HG03520 (cell line): ENCODE measurements around the gene SORBS1.

Experiments used
- ATAC-seq: cut with Tn5 transposase; IDR thresholded peaks from one replicate; pipeline ENCODE4 v1.9.1; 2021; ENCODE audit warnings: mild to moderate bottlenecking, moderate library complexity; ENCODE audit not compliant: unreplicated experiment

SORBS1 gene

GRCh38 chr10:95561177-95561863, at the start of gene SORBS1:
Gene SORBS1 (minus strand): TSS chr10:95561371. CDS start chr10:95441135, 120,236 bp downstream.
- peak; percentile 99 for ATAC-seq

DNA sequence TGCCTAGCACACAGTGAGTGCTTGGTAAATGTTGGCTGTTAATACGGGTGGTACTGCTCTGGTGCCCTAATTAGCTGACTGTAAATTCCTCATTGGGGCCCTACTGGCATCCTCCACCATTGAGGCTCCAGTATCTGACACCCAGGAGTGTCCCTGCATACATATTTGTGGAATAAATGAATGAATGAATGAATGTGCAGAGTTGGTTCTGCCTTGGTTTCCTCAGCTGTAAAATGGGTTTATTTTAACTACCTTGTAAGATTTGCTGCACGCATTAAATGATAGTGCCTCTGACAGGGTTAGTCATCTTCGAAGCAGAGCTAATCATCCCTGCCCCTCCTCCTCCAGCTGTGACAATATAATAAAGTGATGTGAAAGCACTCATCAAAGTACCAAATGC, 49.6 kb upstream of the SORBS1 start:
- ATAC-seq, result no peak

DNA sequence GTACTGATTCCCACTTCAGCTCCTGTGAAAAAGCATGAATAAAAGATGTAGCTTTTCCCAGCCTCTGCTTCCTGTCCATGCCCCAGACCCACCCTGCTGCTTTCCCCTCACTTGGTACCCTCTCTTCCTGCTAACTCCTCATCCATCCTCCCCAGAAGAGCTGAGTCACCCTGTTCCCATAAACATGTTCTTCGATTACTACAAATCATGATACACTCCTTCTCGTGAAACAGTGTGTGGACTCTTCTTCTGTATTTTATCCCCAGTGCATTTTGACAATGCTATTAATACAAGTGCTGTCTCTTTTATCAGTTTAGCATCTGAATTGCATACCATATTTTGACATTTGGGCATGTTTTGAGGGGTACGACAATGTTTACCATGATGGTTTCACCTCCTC, 45.8 kb upstream of the SORBS1 start:
- no peak for ATAC-seq

DNA sequence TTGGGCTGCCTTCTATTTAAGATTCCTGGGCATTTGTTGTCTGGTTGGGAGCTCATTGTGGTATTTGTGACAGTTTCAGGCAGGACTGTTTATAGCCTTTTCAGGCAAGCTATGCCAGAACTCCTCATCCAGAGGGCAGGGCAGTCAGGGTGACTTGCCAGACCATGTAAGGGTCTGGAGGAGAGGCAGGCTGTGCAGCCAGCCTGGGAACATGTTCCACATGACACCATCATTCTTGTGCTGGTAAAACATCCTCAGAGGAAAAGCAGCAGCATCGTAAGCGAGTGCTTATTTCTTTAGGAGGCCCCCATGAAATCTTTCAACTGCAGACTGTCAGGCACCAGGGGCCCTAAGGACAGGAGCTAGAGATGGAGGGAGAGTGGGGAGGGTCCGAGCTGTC, 44.0 kb upstream of the SORBS1 start:
- ATAC-seq, result no peak

DNA sequence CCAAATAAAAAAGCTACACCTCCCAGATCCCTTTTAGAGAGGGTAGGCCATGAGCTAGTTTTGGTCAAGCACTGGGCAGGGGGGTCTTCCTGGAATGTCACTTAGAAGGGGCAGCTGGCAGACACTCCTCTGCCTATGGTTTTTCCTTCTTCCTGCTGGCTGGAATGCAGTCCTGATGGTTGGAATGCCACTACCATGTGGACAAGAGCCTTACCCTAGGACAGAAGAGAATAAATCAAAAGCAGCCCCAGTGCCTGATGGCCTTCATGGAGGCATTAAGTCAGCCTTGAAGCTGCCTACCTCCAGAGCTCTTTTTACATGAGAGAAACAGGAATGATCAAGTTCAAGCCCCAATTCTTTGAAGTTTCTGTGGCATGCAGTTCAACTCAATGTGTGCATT, 43.5 kb upstream of the SORBS1 start:
- no peak for ATAC-seq

GRCh38 chr10:95602382-95602781, 41.2 kb upstream of the SORBS1 start:
- ATAC-seq, result no peak

DNA sequence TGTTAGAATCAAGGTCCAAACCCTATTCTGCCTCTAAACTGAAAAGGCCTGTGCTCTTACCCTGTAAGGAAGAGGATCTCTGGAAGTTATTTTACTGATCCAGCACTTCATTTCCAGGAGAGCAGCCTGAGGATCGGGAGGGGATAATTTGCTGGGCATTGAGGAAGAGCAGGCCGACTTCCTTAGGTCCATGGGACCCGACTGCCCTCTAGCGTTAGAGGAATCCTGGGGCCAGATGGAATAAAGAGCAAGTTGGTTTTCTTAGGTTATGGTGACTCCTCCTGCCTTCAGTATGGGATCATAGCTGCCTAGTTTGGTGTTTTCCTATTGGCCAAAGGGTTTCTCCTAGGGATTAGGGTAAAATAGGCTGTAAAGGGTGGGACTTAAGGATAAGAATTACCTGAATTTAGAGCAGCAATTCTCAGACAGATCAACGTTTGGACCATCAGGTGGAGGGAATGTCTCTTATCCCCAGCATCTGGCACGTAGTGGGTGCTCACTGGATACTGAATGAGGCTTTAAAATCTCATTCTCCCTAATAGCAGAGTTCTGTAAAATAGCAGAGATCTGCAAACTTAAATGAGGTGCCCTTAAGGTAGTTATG, 40.0 kb upstream of the SORBS1 start:
- no peak for ATAC-seq

- ATAC-seq, result no peak
Observed at GRCh38 chr10:95600158-95600557, 39.0 kb upstream of the SORBS1 start.

DNA sequence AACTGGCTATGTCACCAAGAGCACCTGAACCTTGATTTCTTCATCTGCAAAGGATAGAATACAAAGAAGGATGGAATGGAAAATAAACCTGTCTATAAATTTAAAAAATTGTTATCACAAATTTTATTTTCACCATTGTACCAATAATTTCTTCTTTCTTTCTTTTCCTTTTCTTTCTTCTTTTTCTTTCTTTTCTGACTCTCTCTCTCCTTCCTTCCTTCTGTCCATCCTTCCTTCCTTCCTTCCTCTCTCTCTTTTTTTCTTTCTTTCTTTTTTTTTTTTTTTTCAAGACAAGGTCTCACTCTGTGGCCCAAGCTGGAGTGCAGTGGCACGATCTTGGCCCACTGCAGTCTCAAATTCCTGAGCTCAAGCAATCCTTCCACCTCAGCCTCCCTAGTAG, 36.6 kb upstream of the SORBS1 start:
- no peak for ATAC-seq

DNA sequence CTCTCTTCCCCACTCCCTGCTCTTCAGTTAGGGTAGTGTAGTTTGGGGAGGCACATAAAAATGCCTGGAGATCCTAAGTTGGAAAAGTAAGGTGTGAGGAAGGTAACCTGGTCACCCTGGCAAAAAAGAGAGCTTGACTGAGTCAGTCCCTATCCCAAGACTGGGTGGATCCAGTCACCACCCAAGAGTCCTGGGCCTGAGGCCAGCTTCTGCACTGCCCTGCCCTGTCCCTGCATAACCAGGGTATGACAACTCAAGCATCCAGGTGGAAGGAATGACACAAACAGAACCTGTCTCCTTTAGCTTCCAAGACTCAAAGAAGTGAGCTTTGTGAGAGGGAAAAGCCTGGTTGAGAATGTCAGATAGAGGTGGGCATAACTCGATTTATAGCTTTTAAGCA, 26.9 kb upstream of the SORBS1 start:
- no peak for ATAC-seq

DNA sequence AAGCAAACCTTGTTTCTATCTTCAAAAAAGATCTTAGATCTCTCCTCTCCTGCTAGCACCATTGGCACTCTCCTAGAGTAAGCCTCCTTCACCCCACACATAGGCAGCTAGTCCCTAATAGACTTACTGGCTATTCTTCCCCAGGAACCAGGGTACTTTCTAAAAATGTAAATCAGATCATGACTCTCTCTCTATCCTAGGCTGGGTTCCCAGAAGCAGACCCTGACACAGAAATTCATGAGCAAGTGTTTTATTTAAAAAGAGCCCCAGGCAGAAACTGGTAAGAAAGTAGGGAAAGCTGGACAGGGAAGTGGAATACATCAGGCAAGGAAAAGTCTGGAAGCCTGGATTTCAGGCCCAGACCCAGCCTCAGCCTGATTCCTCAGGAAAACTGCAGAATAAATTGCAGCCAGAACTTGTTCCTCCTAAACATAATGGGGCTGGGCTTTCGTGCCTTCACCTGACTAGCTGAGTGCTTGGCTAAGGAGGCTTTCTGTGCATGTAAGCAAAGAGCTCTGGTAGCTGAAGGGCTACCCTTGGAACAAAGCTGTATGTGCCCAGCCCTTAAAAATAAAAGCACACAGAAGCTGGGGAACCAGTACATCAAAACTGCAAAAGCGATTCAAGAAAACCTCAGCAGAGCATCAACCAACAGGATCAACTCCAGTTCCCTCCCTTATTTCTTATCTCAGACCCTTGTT, 18.8 kb upstream of the SORBS1 start:
- no peak for ATAC-seq

DNA sequence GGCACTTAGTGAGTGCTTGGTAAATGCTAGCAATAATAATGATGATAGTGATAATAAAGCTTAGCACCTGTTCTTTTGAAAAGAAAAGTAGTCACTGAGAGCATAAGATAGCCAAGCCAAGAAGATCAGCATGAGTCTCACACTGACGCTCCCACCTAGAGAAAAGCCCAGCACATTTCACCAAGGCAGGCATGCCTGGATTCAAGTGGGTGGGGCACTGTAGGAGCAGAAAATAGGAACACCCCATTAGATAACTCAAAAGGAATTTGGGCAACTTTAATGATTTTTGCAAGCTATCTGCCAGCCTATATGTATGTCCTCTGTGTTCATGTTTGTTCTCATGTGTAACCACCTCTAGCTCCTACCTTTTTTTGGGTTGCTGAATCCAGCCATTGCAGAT, 18.1 kb upstream of the SORBS1 start:
- no peak for ATAC-seq

GRCh38 chr10:95578619-95579018, 17.4 kb upstream of the SORBS1 start:
- no peak for ATAC-seq

DNA sequence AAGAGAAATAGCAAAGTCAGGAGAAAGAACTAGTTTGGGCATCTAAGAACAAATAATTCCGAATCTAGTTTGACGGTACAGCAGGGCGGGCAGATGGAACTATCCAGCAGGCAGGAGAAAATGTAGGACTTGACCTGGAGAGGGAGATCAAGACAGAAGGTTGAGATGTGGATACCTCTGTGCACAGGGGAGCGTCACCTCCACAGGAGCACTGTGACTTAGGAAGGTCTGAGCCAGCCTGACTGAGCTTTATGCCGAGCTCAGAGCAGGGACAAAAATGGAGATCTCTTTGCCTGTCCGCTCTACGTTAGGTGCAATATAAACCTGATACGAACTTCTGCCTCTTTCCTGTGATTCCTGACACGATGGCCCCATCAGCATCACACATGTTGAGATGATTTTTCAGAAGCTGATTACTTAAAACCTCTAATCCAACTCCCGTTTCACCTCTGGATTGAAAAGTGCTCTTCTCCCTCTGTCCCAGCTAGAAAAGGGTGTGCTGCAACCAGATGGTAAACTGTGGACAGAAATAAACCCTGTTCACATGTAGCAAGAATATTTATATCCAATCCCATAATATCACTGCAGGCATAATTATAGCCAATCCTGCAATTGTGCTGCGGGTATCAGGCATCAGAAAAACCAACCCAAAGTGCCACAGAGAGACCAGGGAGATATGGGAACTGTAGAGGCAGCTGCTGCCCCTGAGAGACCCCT, 13.6 kb upstream of the SORBS1 start:
- ATAC-seq, result no peak

DNA sequence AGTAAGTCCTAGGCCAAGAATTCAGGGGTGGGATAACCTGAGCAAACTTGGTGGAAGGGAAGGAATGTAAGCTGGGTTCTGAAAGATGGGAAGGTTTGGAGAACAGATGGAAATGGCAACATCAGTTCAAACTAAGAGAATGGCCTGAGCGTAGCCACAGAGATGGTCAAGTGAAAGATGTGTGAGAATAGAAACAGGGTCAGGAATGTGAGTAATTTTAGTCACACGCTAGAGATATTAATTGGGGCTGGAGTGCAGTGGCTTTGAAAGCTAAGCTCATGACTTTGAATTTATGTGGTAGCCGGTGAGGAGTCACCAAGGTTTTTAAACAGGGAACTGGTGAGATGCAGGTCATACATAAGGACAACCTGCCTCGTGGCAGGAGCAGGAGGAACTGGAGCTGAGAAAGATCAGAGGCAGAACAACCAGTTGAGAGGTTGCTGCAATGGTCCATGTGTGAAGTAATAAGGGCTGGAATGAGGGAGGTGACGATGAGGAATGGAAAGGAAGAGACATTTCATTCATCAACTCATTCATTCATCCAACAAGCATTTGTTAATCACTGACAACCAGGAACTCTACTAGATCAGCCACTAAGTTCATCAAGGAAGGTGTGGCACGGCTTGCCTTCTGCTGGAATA, 12.9 kb upstream of the SORBS1 start:
- ATAC-seq, result no peak

GRCh38 chr10:95573527-95573926, 12.4 kb upstream of the SORBS1 start:
- ATAC-seq, result no peak

- ATAC-seq, result no peak
Observed at GRCh38 chr10:95572131-95572820, 11.1 kb upstream of the SORBS1 start.

DNA sequence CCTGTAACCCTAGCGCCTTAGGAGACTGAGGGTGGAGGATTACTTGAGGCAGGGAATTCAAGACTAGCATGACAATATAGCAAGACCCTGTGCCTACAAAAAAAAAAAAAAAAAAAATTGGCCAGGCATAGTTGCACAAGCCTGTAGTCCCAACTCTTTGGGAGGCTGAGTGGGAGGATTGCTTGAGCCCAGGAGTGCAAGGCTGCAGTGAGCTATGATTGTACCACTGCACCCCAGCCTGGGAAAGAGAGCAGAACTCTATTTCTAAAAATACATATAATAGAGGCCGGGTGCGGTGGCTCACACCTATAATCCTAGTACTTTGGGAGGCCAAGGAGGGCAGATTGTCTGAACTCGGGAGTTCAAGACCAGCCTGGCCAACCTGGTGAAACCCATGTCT, 10.2 kb upstream of the SORBS1 start:
- no peak for ATAC-seq

DNA sequence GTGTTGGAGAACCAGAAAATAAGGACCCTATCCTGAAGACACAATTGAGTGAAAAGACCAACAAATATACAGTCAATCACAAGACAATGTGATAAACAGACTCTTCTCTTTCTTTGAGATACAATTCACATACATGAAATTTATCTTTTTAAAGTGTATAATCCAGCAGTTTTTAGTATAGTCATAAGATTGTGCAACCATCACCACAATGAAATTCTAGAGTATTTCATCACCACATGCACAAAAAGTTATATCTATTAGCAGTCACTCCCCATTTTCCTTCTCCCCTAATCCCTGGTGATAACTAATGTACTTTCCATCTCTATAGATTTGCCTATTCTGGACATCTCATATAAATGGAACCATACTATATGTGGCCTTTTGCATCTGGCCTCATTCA, 8.2 kb upstream of the SORBS1 start:
- no peak for ATAC-seq

- no peak for ATAC-seq
Observed at GRCh38 chr10:95567903-95568630, 6.9 kb upstream of the SORBS1 start.
